Right cardiac atrium (tissue), 5 donors: Measurements from ENCODE around the gene XPNPEP1. TPM values are rescaled to one million over a fixed set of nuclear protein-coding genes. Genes with fewer than 3 reads are reported as not detected.

Experiments used
- ATAC-seq, 2 donors: fragments of 200-7000 bp; cut with Tn5 transposase; one replicate each; pipeline versions ENCODE4 v1.8.0 to v1.9.1; 2020; ENCODE audit warnings: moderate library complexity in 2 of 2, mild to moderate bottlenecking in 1 of 2
- DNase-seq, 3 donors: peaks; one replicate each; pipeline ENCODE4 v3.0.0-alpha.2; 2020
- H3K27ac ChIP-seq: one replicate; pipeline ENCODE4 v1.5.1; 2013; ENCODE audit warnings: mild to moderate bottlenecking, low read length, control low read depth, moderate library complexity
- H3K27me3 ChIP-seq: one replicate; pipeline ENCODE4 v1.6.1; 2013; ENCODE audit not compliant: control insufficient read depth, insufficient read depth
- H3K4me1 ChIP-seq: one replicate; pipeline ENCODE4 v1.6.1; 2013; ENCODE audit warnings: low read length; ENCODE audit not compliant: control insufficient read depth, insufficient read depth
- H3K4me3 ChIP-seq: one replicate; pipeline ENCODE4 v1.5.1; 2013; ENCODE audit warnings: low read length, control low read depth
- H3K9me3 ChIP-seq: one replicate; pipeline ENCODE4 v1.6.1; 2013; ENCODE audit warnings: low read length; ENCODE audit not compliant: control insufficient read depth
- WGBS: extraction: QIAGEN DNeasy Blood & Tissue Kit; methylation state at CpG from one replicate; pipeline ENCODE4 v1.1.7; 2013; 5-methylcytosine and 5-hydroxymethylcytosine counted together
- intact Hi-C, 4 donors: fragments of 100-400 bp; cut with DNase I; formaldehyde crosslinking; loops; one replicate each; pipeline versions ENCODE4 v1.11.0 to v1.14.0; 2022 to 2023
- polyA plus RNA-seq: library from polyadenylated mRNA; stranded (reverse); fragments of 200-250 nt; gene quantifications from one replicate; pipeline ENCODE4 v1.2.3, GENCODE V29; 2013
- total RNA-seq, 4 donors: library from RNA; stranded (reverse); fragmentation: NEBNext Ultra II Directional; extraction: Animal tissue kit (Norgen Biotek cat#: 25700); gene quantifications; one replicate each; pipeline ENCODE4 v1.2.1, GENCODE V29; 2021
- donor health status: healthy with polysubstance abuse.
- donor health status: DM: no; HTN: yes; CAD: no.
- donor health status: DM: no; HTN: no; CAD: no.
- donor health status: DM: no; HTN: yes; CAD: no; lungs with severe emphysema.
- donor health status: DM: yes; HTN: yes; CAD: no.

XPNPEP1 gene
- total and polyA plus RNA-seq, 5 donors: 20.7 to 47.4 (median 38.4) TPM

GRCh38 chr10:109831846-109832245 is 91.5 kb downstream of the XPNPEP1 start:
- Histone ChIP-seq H3K27ac (no peak overlapping the region), H3K27me3 (no peaks in the 10 kb centered on the region), H3K4me1 (no peaks in the 10 kb centered on the region), H3K9me3 (no peaks in the 10 kb centered on the region), H3K4me3 (no peak overlapping the region)
- intact Hi-C loops: no loop called here
- 96% methylated on average over 9 of the region's 9 CpGs for WGBS
- DNase-seq (no peak), ATAC-seq (no peak)

GRCh38 chr10:109824206-109824605 is 99.1 kb downstream of the XPNPEP1 start:
- ATAC-seq: no peak
- 49% methylated on average over 1 of the region's 1 CpG for WGBS
- H3K9me3 ChIP-seq: no peaks in the 10 kb centered on the region
- intact Hi-C loops: no loop called here
- H3K27ac ChIP-seq: no peak overlapping the region
- no peaks in the 10 kb centered on the region for H3K4me1 ChIP-seq
- H3K27me3 ChIP-seq: no peaks in the 10 kb centered on the region
- DNase-seq: no peak
- no peak overlapping the region for H3K4me3 ChIP-seq

- H3K4me1 ChIP-seq: no peaks in the 10 kb centered on the region
- H3K27ac ChIP-seq: no peak overlapping the region
- ATAC-seq: no peak
- intact Hi-C loops: no loop called here
- H3K27me3 ChIP-seq: no peaks in the 10 kb centered on the region
- no peak for DNase-seq
- H3K9me3 ChIP-seq: no peaks in the 10 kb centered on the region
- H3K4me3 ChIP-seq: no peak overlapping the region
- 90% methylated on average over 3 of the region's 3 CpGs for WGBS
Observed at GRCh38 chr10:109823196-109823595, 100.1 kb downstream of the XPNPEP1 start.

- intact Hi-C loops: no loop called here
- no peak for ATAC-seq
- WGBS: 64% methylated on average over 5 of the region's 5 CpGs
Observed at GRCh38 chr10:109821672-109822071, 101.6 kb downstream of the XPNPEP1 start.

GRCh38 chr10:109820620-109821405 is 102.5 kb downstream of the XPNPEP1 start:
- intact Hi-C loops: no loop called here
- H3K27me3 ChIP-seq: no peaks in the 10 kb centered on the region
- H3K9me3 ChIP-seq: no peaks in the 10 kb centered on the region
- no peak for ATAC-seq
- H3K4me3 ChIP-seq: no peak overlapping the region
- no peak overlapping the region for H3K27ac ChIP-seq
- DNase-seq: no peak
- 71% methylated on average over 7 of the region's 7 CpGs for WGBS
- H3K4me1 ChIP-seq: no peaks in the 10 kb centered on the region

More at GRCh38 chr10:109821672-109822071, 101.6 kb downstream of the XPNPEP1 start:
- no peaks in the 10 kb centered on the region for H3K9me3 ChIP-seq
- no peak overlapping the region for H3K4me3 ChIP-seq
- no peak overlapping the region for H3K27ac ChIP-seq
- no peaks in the 10 kb centered on the region for H3K27me3 ChIP-seq
- H3K4me1 ChIP-seq: no peaks in the 10 kb centered on the region
- no peak for DNase-seq

GRCh38 chr10:109819807-109820206 is 103.5 kb downstream of the XPNPEP1 start:
- DNase-seq (no peak), ATAC-seq (no peak)
- no peaks in the 10 kb centered on the region for H3K9me3 ChIP-seq
- H3K4me3 ChIP-seq: no peak overlapping the region
- no peak overlapping the region for H3K27ac ChIP-seq
- WGBS: 80% methylated on average over 3 of the region's 3 CpGs
- no peaks in the 10 kb centered on the region for H3K4me1 ChIP-seq
- intact Hi-C loops: no loop called here
- no peaks in the 10 kb centered on the region for H3K27me3 ChIP-seq

Other genes with a start within 250 kb of the XPNPEP1 start
- 100 to 1,000 TPM; 113 to 146 (median 124) TPM for gene ADD3, start 84.5 kb upstream of the XPNPEP1 start, total RNA-seq
- 47.4 TPM for gene ADD3, start 84.5 kb upstream of the XPNPEP1 start, polyA plus RNA-seq